CD4-positive, alpha-beta T cell treated with Interferon alpha-2 for 1 hour (primary cell): ENCODE data around the gene SLC31A1.
A peak's percentile ranks its signal among the peaks of the same experiment; 100 is the strongest.
"Not testable (repeated sequence)": the region's sequence is repeated elsewhere in the genome, so short reads cannot be mapped to it uniquely, and the experiment has no call there.

Experiments
- DNase-seq, 2 donors: peaks; one replicate each; pipeline ENCODE4 v3.0.0-alpha.2; 2020 to 2022

Gene SLC31A1

DNA sequence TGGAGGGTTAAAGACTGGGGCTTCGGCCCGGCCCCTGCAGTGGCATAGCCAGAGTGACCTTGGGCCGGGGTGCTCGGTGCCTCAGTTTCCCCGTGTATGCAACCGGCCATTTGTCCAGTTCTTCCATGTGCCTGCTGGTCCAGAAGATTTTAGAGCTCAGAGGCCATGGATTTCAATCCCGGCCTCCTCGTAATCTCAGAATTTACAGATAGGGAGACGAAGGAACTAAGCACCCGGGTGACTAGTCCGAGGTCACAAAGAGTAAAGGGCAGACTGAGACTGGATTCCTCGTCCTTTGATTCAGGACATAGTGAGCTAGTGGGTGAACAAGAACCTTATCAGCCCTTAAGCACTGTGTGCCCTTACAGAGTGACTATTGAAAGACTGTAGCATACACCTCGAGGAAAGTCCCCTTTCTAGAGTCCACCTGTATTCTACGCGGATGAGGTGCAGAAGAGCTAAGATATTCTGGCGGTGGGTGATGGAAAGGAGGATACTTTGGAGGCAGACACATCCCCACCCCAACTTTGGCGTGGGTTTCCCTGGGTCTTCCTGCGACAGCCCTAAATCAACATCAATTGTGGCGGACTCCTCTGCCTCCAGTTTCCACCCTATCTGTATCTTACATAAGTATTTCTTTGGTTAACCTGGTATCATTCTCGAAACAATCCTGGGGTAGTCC, 597 bp downstream of the SLC31A1 start:
- peak in 1 of 2 donors; percentile 13 for DNase-seq

DNA sequence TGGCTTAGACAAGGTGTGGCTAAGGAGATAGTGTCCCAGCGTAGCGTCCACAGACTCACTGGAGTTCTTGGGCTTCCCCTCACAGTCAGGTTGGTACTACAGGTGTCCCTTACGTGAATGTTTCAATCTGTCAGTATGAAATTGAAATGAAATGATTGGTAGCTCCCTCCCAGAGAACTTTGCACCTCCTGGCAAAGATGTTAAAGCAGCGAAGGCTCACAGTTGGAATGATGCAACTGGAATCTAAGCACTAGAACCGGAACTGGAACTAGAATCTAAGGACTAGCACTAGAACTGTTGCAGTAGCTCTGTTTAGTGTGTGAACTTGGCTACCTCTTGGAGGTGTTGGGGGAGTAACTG, 1.1 kb downstream of the SLC31A1 start:
- no peak for DNase-seq

DNA sequence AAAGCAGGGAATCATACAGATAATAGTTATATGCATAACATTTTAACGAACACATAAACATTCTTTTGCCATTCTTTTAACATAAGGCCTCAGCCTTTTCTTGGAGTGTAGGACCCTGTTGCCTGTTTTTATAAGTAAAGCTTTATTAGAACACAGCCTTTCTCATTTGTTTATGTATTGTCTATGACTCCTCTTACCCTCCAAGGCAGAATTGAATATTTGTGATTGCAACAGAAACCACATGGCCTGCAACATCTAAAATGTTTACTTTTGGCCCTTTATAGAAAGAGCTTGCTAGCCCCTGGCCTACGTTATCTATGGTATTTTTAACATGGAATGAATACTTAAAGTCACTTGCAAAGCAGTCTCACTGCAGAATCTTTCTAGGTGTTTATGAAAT, 2.6 kb downstream of the SLC31A1 start:
- no peak for DNase-seq

- no peak for DNase-seq
These were observed 6.1 kb downstream of the SLC31A1 start for GRCh38 chr9:113227436-113227835.

GRCh38 chr9:113228130-113228665, 6.9 kb downstream of the SLC31A1 start:
- DNase-seq = no peak

DNA sequence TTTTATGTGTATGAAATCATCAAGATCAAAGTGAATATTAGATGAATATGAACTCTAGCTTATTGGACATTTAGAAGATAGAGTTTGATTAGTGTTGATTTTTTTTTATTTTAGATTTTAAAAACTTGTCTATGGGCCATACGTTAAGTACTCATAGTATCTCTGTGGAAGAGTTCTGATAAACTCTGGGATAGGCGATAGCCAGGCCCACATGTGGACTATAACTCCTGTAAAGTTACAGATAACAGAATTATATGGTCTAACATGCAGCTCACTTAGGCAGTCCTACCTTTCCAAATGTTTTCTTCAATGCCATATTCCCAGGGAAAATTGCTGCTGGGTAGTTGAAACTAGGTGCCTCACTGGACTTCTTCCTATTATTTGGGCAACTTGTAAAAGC, 10.4 kb downstream of the SLC31A1 start:
- no peak for DNase-seq

DNA sequence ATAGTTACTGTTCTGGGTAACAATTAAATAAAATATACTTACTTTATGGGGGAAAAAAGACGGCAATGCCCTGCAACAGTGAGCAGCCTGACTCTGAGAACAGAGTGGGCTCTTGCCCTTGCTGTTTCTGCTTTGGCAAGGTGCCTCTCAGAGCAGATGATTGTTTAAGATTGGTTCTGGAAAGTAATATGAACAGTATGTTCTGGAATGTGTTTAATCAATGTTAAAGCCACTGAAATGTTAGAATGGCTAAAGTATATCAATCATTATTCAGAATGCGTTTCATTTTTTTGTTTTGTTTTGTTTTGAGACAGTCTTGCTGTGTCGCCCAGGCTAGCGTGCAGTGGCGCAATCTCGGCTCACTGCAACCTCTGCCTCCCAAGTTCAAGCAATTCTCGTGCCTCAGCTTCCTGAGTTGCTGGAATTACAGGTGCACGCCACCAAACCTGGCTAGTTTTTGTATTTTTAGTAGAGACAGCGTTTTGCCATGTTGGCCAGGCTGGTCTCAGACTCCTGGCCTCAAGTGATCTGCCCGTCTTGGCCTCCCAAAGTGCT, 14.4 kb downstream of the SLC31A1 start:
- DNase-seq = not testable (repeated sequence)

DNA sequence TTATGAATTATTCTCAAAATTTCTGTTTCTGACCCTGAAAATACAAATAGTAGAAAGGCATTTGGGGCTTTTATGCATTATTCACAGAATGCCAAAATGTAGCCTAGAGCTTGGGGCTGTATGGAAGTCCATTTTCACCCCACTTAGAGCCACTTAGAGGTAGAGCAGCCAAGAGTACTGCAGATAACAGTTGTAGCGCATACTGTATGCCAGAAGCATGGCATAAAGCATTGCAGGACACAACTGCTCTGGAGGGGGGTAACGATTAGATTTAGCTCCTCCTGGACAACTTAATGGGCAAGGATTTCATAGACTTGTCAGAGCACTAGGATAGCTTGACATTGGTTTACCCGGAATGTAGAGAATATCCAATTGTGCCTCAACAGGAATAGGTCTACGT, 15.7 kb downstream of the SLC31A1 start:
- no peak for DNase-seq

DNA sequence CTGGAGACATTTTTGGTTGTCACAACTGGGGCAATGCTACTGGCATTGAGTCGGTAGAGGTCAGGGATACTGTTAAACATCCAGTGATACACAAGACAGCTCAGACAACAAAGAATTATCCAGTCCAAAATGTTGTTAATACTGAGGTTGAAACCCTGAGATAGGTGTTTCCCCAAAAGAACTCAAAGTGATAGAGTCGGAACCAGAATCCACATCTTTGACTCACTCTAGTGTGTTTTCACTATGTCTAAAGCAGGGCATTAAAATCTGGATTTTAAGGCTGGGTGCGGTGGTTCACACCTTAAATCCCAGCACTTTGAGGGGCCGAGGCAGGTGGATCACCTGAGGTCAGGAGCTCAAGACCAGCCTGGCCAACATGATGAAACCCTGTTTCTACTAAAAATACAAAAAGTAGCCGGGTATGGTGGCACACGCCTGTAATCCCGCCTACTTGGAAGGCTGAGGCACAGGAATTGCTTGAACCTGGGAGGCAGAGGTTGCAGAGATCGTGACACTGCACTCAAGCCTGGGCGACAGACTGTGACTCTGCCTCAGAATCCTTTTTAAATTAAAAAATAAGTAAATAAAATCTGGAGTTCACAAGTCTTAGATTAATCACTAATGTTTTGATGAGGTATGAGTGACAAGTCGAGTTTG, 17.0 kb downstream of the SLC31A1 start:
- DNase-seq = no peak

GRCh38 chr9:113238859-113239232, 17.5 kb downstream of the SLC31A1 start:
- DNase-seq = no peak

GRCh38 chr9:113241161-113241560, 19.8 kb downstream of the SLC31A1 start:
- no peak for DNase-seq

GRCh38 chr9:113244556-113244955, 23.2 kb downstream of the SLC31A1 start:
- DNase-seq = no peak

GRCh38 chr9:113245894-113246293, 24.6 kb downstream of the SLC31A1 start:
- DNase-seq = no peak

DNA sequence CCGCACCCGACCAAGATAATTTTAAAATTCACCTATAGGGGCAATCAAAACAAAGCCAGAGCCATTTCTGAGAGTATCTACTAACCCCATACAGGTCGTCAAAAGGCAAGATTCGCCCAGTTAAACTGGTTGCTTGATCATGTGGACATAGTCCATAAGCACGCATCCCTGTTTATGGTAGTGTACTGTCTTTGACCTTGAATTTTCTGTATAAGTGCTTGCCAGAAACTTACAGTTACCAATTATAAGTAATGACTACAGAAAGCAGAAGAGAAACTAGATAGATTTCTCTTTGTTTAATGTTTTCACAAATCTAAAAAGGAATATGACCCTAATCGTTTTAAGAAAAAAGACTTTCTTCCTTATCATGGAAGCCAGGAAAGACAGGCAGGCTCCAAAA, 25.6 kb downstream of the SLC31A1 start:
- DNase-seq = no peak

DNA sequence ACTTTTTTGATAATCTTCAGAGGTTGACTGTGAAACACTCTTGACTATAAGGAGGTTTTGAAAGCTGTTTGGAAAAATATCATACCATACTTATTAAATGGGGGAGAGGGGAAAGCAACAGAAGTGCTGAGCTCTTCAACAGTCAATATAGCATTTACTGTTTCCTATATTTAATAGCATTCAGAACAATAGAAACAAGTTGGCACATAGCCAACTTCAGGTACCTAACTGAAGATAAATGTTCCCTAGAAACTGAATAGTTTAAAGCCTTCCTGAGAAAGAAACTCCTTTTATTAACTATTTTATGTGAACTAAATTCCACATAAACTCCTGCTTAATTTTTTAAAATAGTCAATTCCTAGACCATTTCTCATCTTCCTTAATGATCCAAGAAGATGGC, 26.3 kb downstream of the SLC31A1 start:
- DNase-seq = no peak

- not testable (repeated sequence) for DNase-seq
These were observed 28.3 kb downstream of the SLC31A1 start for GRCh38 chr9:113249661-113250060.

- no peak for DNase-seq
These were observed 29.5 kb downstream of the SLC31A1 start for GRCh38 chr9:113250807-113251206.

GRCh38 chr9:113254991-113255390, 33.6 kb downstream of the SLC31A1 start:
- DNase-seq = no peak

- no peak for DNase-seq
These were observed 34.1 kb downstream of the SLC31A1 start for GRCh38 chr9:113255438-113255837.

- DNase-seq = no peak
These were observed 36.5 kb downstream of the SLC31A1 start for GRCh38 chr9:113257863-113258262.

DNA sequence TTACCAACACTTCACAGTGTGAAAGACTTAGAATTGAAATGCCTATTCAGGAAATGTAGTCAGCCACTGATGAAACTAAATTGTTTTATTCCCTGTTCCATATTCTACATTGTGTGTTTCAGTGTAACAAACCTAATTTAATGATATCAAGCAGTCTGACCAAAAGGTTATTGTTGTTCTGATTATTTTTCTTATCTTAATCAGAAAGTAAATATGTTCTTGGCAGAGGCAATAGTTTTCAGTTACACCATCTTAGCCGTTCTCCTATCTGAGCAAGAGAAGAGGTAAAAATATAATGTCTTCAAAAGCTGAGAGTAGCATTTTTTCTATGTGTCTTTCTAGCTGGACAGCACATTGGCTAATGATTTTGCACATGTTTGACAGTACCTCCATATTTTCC, 36.9 kb downstream of the SLC31A1 start:
- no peak for DNase-seq

GRCh38 chr9:113261917-113262671, 40.8 kb downstream of the SLC31A1 start:
- DNase-seq = no peak

GRCh38 chr9:113266174-113266573, 44.8 kb downstream of the SLC31A1 start:
- DNase-seq = no peak
